Astrocyte of the spinal cord (primary cell): ENCODE data around the gene GCKR.
A peak's percentile ranks its signal among the peaks of the same experiment; 100 is the strongest.

Source experiments
- DNase-seq: peaks from one replicate; pipeline ENCODE4 v3.0.0; 2011; ENCODE audit warnings: low read depth, low spot score
- H3K4me3 ChIP-seq: 2 replicates; pipeline ENCODE4 v1.5.1; 2011; ENCODE audit warnings: low read depth, mild to moderate bottlenecking, low read length, moderate library complexity
- in situ Hi-C: cut with HindIII; loops from 2 replicates; pipeline ENCODE4 v1.10.0; 2017; ENCODE audit warnings: low sequenced_read_pairs
- TF ChIP-seq, protein P1 (sequence below): IDR thresholded peaks from 2 replicates; pipeline ENCODE4 v1.5.1; 2012; ENCODE audit warnings: low read depth, mild to moderate bottlenecking, low read length, inconsistent platforms

GCKR gene

DNA sequence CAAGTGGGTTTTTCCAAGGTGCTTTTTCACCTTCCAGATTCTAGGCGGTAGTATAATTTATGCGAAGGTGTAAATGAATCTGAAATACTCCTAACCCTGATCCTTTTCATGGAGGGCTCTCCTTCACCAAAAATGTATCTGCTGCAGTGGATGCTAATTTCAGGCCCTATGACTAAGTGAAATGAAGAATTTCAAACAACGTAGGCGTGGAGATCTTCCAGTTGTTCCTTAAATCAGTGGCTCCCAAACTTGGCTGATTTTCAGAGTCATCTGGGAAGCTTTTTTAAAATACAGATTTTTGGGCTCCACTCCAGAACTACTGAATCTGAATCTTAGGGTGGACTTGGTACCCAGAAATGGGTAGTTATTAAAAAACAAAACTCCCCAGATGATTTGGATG, 5.5 kb downstream of the GCKR start:
- TF ChIP-seq, protein P1, sequence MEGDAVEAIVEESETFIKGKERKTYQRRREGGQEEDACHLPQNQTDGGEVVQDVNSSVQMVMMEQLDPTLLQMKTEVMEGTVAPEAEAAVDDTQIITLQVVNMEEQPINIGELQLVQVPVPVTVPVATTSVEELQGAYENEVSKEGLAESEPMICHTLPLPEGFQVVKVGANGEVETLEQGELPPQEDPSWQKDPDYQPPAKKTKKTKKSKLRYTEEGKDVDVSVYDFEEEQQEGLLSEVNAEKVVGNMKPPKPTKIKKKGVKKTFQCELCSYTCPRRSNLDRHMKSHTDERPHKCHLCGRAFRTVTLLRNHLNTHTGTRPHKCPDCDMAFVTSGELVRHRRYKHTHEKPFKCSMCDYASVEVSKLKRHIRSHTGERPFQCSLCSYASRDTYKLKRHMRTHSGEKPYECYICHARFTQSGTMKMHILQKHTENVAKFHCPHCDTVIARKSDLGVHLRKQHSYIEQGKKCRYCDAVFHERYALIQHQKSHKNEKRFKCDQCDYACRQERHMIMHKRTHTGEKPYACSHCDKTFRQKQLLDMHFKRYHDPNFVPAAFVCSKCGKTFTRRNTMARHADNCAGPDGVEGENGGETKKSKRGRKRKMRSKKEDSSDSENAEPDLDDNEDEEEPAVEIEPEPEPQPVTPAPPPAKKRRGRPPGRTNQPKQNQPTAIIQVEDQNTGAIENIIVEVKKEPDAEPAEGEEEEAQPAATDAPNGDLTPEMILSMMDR, result no peak
- no peak overlapping the region for H3K4me3 ChIP-seq
- in situ Hi-C loops, result no loop called here
- DNase-seq, result no peak

DNA sequence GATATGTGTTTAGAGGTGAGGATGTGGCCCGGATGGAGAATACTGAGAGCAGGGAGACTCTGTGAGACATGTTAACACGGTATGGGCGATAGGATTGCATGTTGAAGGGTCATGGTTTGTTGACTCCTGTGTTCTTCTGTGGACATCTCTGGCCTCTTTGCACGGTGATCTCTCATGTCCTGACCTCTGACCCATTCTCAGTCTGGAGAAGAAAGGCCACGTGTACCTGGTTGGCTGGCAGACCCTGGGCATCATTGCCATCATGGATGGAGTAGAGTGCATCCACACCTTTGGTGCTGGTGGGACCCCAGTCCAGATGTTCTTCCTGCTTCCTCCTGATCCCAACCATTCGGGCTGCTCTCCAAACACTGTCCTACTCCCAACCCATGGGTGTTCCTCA, 9.9 kb downstream of the GCKR start:
- DNase-seq, result no peak
- in situ Hi-C loops, result no loop called here
- TF ChIP-seq, protein P1, result no peak
- no peak overlapping the region for H3K4me3 ChIP-seq

DNA sequence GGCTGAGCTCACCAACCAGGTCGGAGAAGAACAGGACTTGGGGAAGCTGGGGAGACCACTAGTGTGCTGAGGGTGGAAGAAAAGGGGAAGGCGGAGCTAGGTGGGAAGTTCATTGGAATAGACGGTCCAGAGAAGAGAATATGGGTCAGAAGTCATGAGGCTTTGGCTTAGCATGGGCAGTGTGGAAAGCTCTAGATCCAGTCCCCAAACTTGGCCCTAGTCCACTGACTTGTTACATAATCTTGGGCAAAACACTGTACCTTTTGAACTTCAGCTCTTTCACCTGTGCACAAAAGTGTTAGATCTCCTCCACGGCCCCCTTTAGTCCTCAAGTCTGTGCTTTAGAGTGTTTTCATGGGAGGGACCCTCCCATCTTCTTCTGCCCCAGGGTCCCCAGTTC, 10.7 kb downstream of the GCKR start:
- TF ChIP-seq, protein P1, result no peak
- H3K4me3 ChIP-seq, result no peak overlapping the region
- in situ Hi-C loops, result no loop called here
- DNase-seq, result no peak

DNA sequence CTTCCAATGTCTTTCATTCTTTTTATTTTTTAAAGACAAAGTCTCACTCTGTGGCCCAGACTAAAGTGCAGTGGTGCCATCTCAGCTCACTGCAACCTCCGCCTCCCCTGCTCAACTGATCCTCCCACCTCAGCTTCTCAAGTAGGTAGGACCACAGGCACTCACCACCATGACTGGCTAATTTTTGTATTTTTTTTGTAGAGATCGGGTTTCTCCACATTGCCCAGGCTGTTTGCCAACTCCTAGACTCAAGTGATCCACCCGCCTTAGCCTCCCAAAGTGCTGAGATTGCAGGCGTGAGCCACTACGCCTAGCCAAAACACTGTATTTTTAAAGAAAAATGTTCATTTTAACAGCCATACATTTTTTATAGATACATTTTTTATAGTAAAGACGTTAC, 12.7 kb downstream of the GCKR start:
- TF ChIP-seq, protein P1, result no peak
- in situ Hi-C loops, result no loop called here
- H3K4me3 ChIP-seq, result no peak overlapping the region
- peak; percentile 42 for DNase-seq

DNA sequence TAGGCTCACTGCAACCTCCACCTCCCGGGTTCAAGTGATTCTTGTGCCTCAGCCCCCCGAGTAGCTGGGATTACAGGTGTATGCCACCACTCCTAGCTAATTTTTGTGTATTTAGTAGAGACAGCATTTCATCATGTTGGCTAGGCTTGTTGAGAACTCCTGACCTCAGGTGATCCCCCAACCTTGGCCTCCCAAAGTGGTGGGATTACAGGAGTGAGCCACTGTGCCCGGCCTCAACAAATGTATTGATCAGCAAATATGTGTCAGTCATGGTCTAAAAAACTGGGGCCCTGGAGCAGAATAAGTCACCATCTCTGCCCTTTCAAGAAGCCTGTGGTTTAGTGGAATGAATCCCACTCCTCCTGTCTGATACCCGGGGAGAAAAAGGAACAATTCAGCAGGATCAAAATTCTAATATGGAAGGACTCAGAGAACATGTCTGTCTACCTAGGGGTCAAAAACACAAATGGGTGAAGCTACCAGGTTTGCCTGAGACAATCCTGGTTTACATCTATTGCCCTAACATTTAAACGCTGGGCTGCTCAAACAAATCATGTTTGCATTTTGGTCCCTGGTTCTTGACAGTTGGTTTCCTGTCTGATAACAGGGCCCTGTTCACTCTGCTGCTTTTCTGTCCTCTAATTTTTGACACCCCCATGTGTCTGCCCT, 21.6 kb downstream of the GCKR start:
- in situ Hi-C loops, result no loop called here
- TF ChIP-seq, protein P1, result no peak
- DNase-seq, result no peak

DNA sequence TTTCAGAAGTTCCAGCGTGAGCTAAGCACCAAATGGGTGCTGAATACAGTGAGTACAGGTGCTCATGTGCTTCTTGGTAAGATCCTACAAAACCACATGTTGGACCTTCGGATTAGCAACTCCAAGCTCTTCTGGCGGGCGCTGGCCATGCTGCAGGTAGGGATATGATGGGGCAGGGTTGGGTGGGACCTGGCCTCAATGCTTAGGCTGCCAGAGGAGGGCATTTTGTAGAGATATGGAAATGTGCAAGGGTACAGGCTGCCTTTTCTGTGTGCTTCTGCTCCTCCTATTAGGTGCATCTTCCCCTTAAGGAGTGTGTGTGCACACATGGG, 22.1 kb downstream of the GCKR start:
- TF ChIP-seq, protein P1, result no peak
- in situ Hi-C loops, result no loop called here

More for the DNA sequence above, 21.6 kb downstream of the GCKR start:
- H3K4me3 ChIP-seq, result no peak overlapping the region

More for the DNA sequence above, 22.1 kb downstream of the GCKR start:
- DNase-seq, result no peak
- no peak overlapping the region for H3K4me3 ChIP-seq
